HCT116 (cell line): ENCODE measurements around the gene TCF15. TPM values are rescaled to one million over a fixed set of nuclear protein-coding genes. Genes with fewer than 3 reads are reported as not detected.

Source experiments
- ATAC-seq: fragments of 200-7000 bp; cut with Tn5 transposase; 2 replicates; pipeline ENCODE4 v1.9.1; 2020; ENCODE audit warnings: mild to moderate bottlenecking, moderate library complexity
- BruUV-seq: library from RNA; stranded (reverse); fragments of 400-500 nt; replicated peaks from 2 replicates; lab custom pipeline; 2021; lab: Mats Ljungman, UMichigan
- CTCF ChIA-PET: fragments of 300-600 bp; sonication (Branson Sonifier 250); formaldehyde crosslinking; loops from one replicate; lab custom pipeline; 2021; ENCODE audit warnings: antibody characterized with exemption; lab: Charles Lee
- POLR2A ChIA-PET: fragments of 300-600, 350-600 bp; sonication (Branson Sonifier 250); formaldehyde crosslinking; loops from one replicate; lab custom pipeline; 2021; ENCODE audit warnings: antibody characterized with exemption; lab: Charles Lee
- RAD21 ChIA-PET, 2 experiments: fragments of 300-600 bp; sonication (Branson Sonifier 250); formaldehyde crosslinking; loops; one replicate each; lab custom pipeline; 2023; ENCODE audit warnings: low total read pairs in 2 of 2; ENCODE audit not compliant: uncharacterized antibody in 2 of 2, unreplicated experiment in 2 of 2, low non-redundant PET in 1 of 2; lab: Charles Lee
- DNase-seq: peaks from one replicate; pipeline ENCODE4 v3.0.0-alpha.2; 2010; ENCODE audit warnings: low read depth, low spot score
- H2AFZ ChIP-seq: fragments of 200-600 bp; shearing (Covaris generic), sonication (generic); 2 replicates; pipeline ENCODE4 v1.6.1; 2017; ENCODE audit warnings: low read depth, mixed run types, mixed read lengths, antibody characterized with exemption, low read length; ENCODE audit not compliant: poor library complexity, severe bottlenecking
- H3K27ac ChIP-seq: 2 replicates; pipeline ENCODE4 v1.5.1; 2012; ENCODE audit warnings: low read depth, low read length
- H3K27me3 ChIP-seq: fragments of 200-600 bp; sonication (generic); 2 replicates; pipeline ENCODE4 v1.6.1; 2016; ENCODE audit warnings: mixed run types, low read length, mixed read lengths; ENCODE audit not compliant: insufficient read depth
- H3K36me3 ChIP-seq, 2 experiments: fragments of 200-500 bp in 1 of 2; fragments of 200-600 bp in 1 of 2; sonication (Bioruptor generic) in 1 of 2; sonication (generic) in 1 of 2; 2 replicates each; pipeline versions ENCODE4 v1.5.1 to v1.6.1; 2014 to 2016; ENCODE audit warnings: low read length in 2 of 2, inconsistent platforms in 1 of 2, mixed read lengths in 1 of 2, mixed run types in 1 of 2; ENCODE audit not compliant: insufficient read depth in 2 of 2, control insufficient read depth in 1 of 2
- H3K4me1 ChIP-seq, 2 experiments: fragments of 200-600 bp in 1 of 2; sonication (generic) in 1 of 2; 2 replicates each; pipeline versions ENCODE4 v1.5.1 to v1.6.1; 2012 to 2017; ENCODE audit warnings: low read length in 2 of 2, inconsistent platforms in 1 of 2, mild to moderate bottlenecking in 1 of 2, mixed read lengths in 1 of 2, mixed run types in 1 of 2, moderate library complexity in 1 of 2; ENCODE audit not compliant: insufficient read depth in 2 of 2, control insufficient read depth in 1 of 2
- H3K4me2 ChIP-seq: fragments of 200-600 bp; sonication (generic); 2 replicates; pipeline ENCODE4 v1.6.1; 2017; ENCODE audit warnings: mixed run types, low read length, mixed read lengths
- H3K4me3 ChIP-seq, 2 experiments: fragments of 200-600 bp in 1 of 2; sonication (generic) in 1 of 2; replicated peaks in 1 of 2; 2 replicates each; pipeline ENCODE4 v1.5.1; 2011 to 2016; ENCODE audit warnings: low read length in 2 of 2, control low read depth in 1 of 2, low read depth in 1 of 2, mild to moderate bottlenecking in 1 of 2, mixed read lengths in 1 of 2, mixed run types in 1 of 2
- H3K79me2 ChIP-seq: fragments of 200-600 bp; sonication (generic); 2 replicates; pipeline ENCODE4 v1.6.1; 2017; ENCODE audit warnings: mild to moderate bottlenecking, mixed run types, low read length, moderate library complexity, mixed read lengths; ENCODE audit not compliant: insufficient read depth
- H3K9ac ChIP-seq: fragments of 200-600 bp; sonication (generic); 2 replicates; pipeline ENCODE4 v1.6.1; 2016; ENCODE audit warnings: low read length, mixed read lengths
- H3K9me2 ChIP-seq: fragments of 200-600 bp; sonication (generic), shearing (Covaris generic); 2 replicates; pipeline ENCODE4 v1.6.1; 2017; ENCODE audit warnings: mixed run types, mild to moderate bottlenecking, moderate library complexity; ENCODE audit not compliant: insufficient read depth
- H3K9me3 ChIP-seq, 2 experiments: fragments of 200-500 bp in 1 of 2; fragments of 200-600 bp in 1 of 2; sonication (Bioruptor generic) in 1 of 2; sonication (generic) in 1 of 2; 2 replicates each; pipeline ENCODE4 v1.6.1; 2014 to 2017; ENCODE audit warnings: low read length in 2 of 2, mixed read lengths in 2 of 2, inconsistent platforms in 1 of 2, low read depth in 1 of 2, mild to moderate bottlenecking in 1 of 2, mixed run types in 1 of 2, moderate library complexity in 1 of 2; ENCODE audit not compliant: control insufficient read depth in 1 of 2, insufficient read depth in 1 of 2
- H4K20me1 ChIP-seq: fragments of 200-600 bp; sonication (generic), shearing (Covaris generic); 2 replicates; pipeline ENCODE4 v1.6.1; 2017; ENCODE audit warnings: mixed run types, mild to moderate bottlenecking, moderate library complexity; ENCODE audit not compliant: insufficient read depth
- CEBPB ChIP-seq: IDR thresholded peaks from 2 replicates; pipeline ENCODE4 v1.6.1; 2012; ENCODE audit warnings: low read depth
- CTCF ChIP-seq, 3 experiments: fragments of 200-600 bp in 1 of 3; sonication (generic) in 1 of 3; IDR thresholded peaks in 2 of 3; conservative IDR thresholded peaks in 1 of 3; 2 replicates each; pipeline ENCODE4 v1.5.1; 2012 to 2017; ENCODE audit warnings: low read depth in 2 of 3, low read length in 2 of 3, antibody characterized with exemption in 1 of 3, borderline replicate concordance in 1 of 3, control low read depth in 1 of 3, mild to moderate bottlenecking in 1 of 3, mixed read lengths in 1 of 3, mixed run types in 1 of 3, moderate library complexity in 1 of 3; ENCODE audit not compliant: insufficient read depth in 1 of 3
- ELF1 ChIP-seq: IDR thresholded peaks from 2 replicates; pipeline ENCODE4 v1.6.1; 2012; ENCODE audit warnings: low read depth, borderline replicate concordance
- EZH2 ChIP-seq: fragments of 200-600 bp; sonication (generic); IDR thresholded peaks from 2 replicates; pipeline ENCODE4 v1.6.1; 2017; ENCODE audit warnings: antibody characterized with exemption, mixed run types
- EZH2phosphoT487 ChIP-seq: fragments of 200-600 bp; IDR thresholded peaks from 2 replicates; pipeline ENCODE4 v1.6.1; 2018; ENCODE audit warnings: antibody characterized with exemption, borderline replicate concordance
- JUND ChIP-seq: IDR thresholded peaks from 2 replicates; pipeline ENCODE4 v1.6.1; 2012
- SIN3A ChIP-seq: IDR thresholded peaks from 2 replicates; pipeline ENCODE4 v1.6.1; 2012; ENCODE audit warnings: low read depth
- TCF7L2 ChIP-seq: IDR thresholded peaks from 2 replicates; pipeline ENCODE4 v1.7.0; 2011; ENCODE audit warnings: borderline replicate concordance, inconsistent platforms; ENCODE audit not compliant: insufficient read depth, insufficient read length; ENCODE audit errors: extremely low read depth
- intact Hi-C: fragments of 100-400 bp; cut with micrococcal nuclease; formaldehyde crosslinking; loops from 2 replicates; pipeline ENCODE4 v1.10.0; 2022
- total RNA-seq: library from RNA; stranded (reverse); gene quantifications from one replicate; pipeline ENCODE4 v1.2.1, GENCODE V29; 2021; ENCODE audit not compliant: unreplicated experiment

TCF15 gene
- total RNA-seq, 1 experiment from 2014 or later = not detected

- Histone ChIP-seq H3K4me3 (no peak overlapping the region), H3K79me2 (no peaks in the 10 kb centered on the region), H3K9me2 (no peaks in the 10 kb centered on the region), H3K27ac (no peak overlapping the region), H3K4me2 (no peak overlapping the region), H3K9ac (no peak overlapping the region), H3K36me3 (no peaks in the 10 kb centered on the region), H3K4me1 (no peaks in the 10 kb centered on the region), H2AFZ (no peak overlapping the region)
- no TSS peak for BruUV-seq
- RAD21 ChIA-PET = no interaction called here
- no peak for TF ChIP-seq ELF1
- TF ChIP-seq EZH2 = no peak
- TF ChIP-seq JUND = no peak
- no peak for TF ChIP-seq SIN3A
- TF ChIP-seq EZH2phosphoT487 = no peak
- TF ChIP-seq CTCF (IDR thresholded peaks at IDR 0.05 in 2 of 3, conservative IDR thresholded peaks at IDR 0.05 in 1 of 3; ENCODE audit: borderline replicate concordance in 1 of 3, insufficient read depth in 1 of 3, low read depth in 2 of 3, low read length in 2 of 3) = no peak
- no peak for TF ChIP-seq TCF7L2
- no peak for TF ChIP-seq CEBPB
- TF ChIP-seq, all 23 proteins: peak for 0
- CTCF ChIA-PET = no interaction called here
- DNase-seq = no peak
- Histone ChIP-seq H3K9me3 (no peaks in the 10 kb centered on the region), H4K20me1 (no peaks in the 10 kb centered on the region), H3K27me3 (no peaks in the 10 kb centered on the region)
- ATAC-seq = no peak
- POLR2A ChIA-PET = no interaction called here
- intact Hi-C loops = no loop called here
These were observed 24.2 kb upstream of the TCF15 start for GRCh38 chr20:634148-634925.
